Measurements from ENCODE around the gene FXYD2.

FXYD2 gene

DNA sequence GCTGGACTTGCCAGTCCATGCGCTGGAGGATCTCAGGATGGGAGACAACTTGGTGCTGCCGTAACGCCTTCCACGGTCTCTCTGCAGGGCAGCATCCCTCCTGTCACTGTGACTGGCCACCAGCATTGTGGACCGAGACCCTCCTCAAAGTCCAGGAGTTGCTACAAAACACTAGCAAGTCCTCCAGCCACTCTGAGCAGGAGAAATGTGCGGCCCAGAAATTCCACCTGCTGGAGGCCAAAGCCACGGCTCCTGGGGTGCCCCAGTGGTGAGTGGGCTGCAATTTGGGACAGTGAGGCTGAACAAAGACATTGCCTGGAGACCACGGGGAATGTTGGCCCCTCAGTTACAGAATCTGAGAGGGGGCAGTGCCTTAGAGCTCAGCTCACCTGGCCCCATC lies 20.6 kb downstream of the FXYD2 start:
- TF ChIP-seq, protein P1, sequence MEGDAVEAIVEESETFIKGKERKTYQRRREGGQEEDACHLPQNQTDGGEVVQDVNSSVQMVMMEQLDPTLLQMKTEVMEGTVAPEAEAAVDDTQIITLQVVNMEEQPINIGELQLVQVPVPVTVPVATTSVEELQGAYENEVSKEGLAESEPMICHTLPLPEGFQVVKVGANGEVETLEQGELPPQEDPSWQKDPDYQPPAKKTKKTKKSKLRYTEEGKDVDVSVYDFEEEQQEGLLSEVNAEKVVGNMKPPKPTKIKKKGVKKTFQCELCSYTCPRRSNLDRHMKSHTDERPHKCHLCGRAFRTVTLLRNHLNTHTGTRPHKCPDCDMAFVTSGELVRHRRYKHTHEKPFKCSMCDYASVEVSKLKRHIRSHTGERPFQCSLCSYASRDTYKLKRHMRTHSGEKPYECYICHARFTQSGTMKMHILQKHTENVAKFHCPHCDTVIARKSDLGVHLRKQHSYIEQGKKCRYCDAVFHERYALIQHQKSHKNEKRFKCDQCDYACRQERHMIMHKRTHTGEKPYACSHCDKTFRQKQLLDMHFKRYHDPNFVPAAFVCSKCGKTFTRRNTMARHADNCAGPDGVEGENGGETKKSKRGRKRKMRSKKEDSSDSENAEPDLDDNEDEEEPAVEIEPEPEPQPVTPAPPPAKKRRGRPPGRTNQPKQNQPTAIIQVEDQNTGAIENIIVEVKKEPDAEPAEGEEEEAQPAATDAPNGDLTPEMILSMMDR (IDR thresholded peaks at IDR 0.05) = no peak
- peaks cover 62% of the 10 kb centered on the region for H3K27me3 ChIP-seq
- no peak overlapping the region for H3K4me3 ChIP-seq (ENCODE audit: low read depth in 1 of 2, low read length in 1 of 2)
- H3K27ac ChIP-seq = no peak overlapping the region
- H3K4me1 ChIP-seq (ENCODE audit: control insufficient read depth in 1 of 2, insufficient read depth in 1 of 2, low read depth in 1 of 2, low read length in 1 of 2) = no peaks in the 10 kb centered on the region
- no peaks in the 10 kb centered on the region for H3K36me3 ChIP-seq
- no peaks in the 10 kb centered on the region for H3K9me3 ChIP-seq

DNA sequence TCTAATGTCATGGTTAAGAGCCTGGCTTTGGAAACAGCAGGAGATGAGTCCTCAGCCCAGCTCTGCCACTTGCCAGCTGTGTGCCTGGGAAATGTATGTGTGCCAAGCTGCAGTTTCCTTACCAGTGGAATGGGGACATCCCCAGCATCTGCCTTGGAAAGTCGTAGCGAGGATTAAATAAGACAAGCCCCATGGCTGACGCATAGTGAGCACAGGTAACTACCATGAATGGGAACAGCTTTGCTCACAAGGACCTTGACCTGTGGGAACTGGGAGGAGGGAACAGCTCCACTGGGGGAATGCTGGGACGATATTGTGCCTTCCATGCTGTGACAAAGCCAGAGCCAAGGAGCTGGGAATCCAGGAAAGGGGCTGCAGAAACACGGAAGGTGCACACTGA lies 24.9 kb downstream of the FXYD2 start:
- H3K4me3 ChIP-seq (ENCODE audit: low read depth in 1 of 2, low read length in 1 of 2) = no peak overlapping the region
- H3K36me3 ChIP-seq = no peaks in the 10 kb centered on the region
- TF ChIP-seq, protein P1 (IDR thresholded peaks at IDR 0.05) = no peak
- no peak overlapping the region for H3K27ac ChIP-seq
- no peaks in the 10 kb centered on the region for H3K9me3 ChIP-seq
- H3K27me3 ChIP-seq = peaks cover 77% of the 10 kb centered on the region
- no peaks in the 10 kb centered on the region for H3K4me1 ChIP-seq (ENCODE audit: control insufficient read depth in 1 of 2, insufficient read depth in 1 of 2, low read depth in 1 of 2, low read length in 1 of 2)

DNA sequence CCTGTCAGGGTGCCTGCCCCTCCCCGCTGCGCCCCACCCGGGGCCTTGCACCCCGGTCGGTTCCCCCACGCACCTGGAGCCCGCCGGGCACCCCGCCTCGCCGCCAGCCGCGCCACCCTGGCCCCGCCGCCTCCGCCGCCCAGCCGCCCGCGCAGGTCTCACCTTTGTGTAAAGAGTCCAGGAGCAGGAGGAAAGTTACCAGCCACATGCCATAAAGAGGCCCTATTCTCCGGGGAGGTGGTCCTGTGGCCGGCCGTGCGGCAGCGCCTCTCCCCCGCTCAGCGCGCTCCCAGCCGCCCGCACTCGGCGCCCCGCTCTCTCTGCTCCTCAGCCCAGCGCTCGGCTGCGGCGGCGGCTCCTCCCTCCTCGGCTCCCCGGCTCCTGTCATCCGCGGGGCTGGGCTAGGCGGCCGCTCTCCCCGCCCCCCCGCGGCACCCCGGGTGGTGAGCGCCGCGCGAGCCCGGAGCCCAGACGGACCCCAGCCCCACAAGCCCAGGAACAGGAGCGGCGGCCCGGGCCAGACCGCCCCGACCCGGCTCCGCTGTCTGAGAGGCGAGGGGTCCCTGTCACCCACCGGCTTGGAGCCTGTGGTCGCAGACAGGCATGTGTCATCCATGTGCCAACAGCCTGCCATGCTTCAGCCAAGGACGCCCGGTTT lies 27.5 kb downstream of the FXYD2 start, which contains the start of gene DSCAML1:
Gene DSCAML1 (minus strand): TSS at position 345 of the 658 bp plus-strand sequence. CDS start 137 bp downstream, at position 208.
- no peak within 1 kb of the TSS for H3K4me3 ChIP-seq (ENCODE audit: low read depth in 1 of 2, low read length in 1 of 2)
- no peaks in the 10 kb centered on the region for H3K36me3 ChIP-seq
- H3K9me3 ChIP-seq = no peaks in the 10 kb centered on the region
- H3K27ac ChIP-seq = no peak within 1 kb of the TSS
- H3K27me3 ChIP-seq = peaks cover 100% of the 10 kb centered on the region
- TF ChIP-seq, protein P1 (IDR thresholded peaks at IDR 0.05) = no peak
- no peaks in the 10 kb centered on the region for H3K4me1 ChIP-seq (ENCODE audit: control insufficient read depth in 1 of 2, insufficient read depth in 1 of 2, low read depth in 1 of 2, low read length in 1 of 2)

DNA sequence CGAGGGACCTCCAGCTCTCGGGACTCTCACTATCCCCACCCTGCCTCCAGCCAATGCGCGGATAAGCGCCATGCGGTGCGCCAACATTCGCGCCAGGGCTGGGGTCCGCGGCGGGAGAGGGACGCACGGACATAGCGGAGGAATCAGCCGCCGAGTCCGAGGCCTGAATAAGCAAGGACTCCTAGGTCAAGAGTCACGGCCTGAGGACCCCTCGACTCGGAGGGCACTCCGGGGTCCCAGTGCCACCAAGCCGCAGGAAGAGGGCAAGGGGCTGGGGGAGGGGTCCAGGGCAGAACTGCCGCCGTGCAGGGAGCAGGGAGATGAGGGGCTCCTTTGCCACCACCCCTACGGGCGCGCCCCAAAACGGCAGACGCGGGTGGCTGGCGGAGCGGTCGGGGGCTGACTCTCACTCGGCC lies 28.1 kb downstream of the FXYD2 start:
- peaks cover 100% of the 10 kb centered on the region for H3K27me3 ChIP-seq
- H3K9me3 ChIP-seq = no peaks in the 10 kb centered on the region
- no peaks in the 10 kb centered on the region for H3K36me3 ChIP-seq
- H3K4me1 ChIP-seq (ENCODE audit: control insufficient read depth in 1 of 2, insufficient read depth in 1 of 2, low read depth in 1 of 2, low read length in 1 of 2) = no peaks in the 10 kb centered on the region
- H3K27ac ChIP-seq = no peak overlapping the region
- no peak overlapping the region for H3K4me3 ChIP-seq (ENCODE audit: low read depth in 1 of 2, low read length in 1 of 2)
- TF ChIP-seq, protein P1 (IDR thresholded peaks at IDR 0.05) = no peak

DNA sequence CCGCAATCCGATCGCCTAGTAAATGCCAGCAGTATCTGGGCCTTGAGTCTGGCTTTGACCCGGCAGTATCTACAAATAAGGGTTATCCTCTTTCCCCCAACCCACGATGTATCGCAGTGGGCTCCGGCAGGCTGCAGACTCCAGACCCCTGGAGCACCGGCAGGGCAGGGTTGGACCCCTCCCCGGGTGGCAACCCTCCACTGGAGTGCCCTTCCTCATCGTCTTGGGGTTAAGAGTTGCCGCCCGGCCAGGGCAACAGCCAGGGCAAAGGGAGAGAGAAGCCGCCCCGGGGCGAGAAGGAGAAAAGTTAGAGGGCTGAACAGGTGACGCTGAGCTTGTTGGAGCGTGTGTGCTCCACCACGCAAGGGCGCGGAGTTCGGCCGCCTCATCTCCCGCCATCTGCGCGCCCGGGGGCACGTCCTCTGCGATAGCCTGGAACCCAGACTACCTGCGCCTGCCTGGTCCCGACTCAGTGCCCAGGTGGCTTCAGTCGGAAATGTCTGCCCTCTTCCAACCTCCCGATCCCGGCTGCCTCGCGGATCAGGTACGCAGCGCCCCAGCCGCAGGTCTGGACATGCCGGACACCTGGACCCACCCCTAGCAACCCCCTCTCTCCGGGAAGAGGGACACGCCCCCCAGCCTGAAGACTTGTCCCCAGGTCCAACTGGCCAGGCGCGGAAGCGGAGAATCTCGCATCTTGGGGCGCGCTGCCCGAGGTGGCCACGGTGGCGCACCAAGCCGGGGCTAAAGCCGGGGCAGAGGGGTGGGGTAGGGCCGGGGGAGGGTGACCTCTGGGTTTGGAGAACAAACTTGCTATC lies 28.7 kb downstream of the FXYD2 start:
- TF ChIP-seq, protein P1 (IDR thresholded peaks at IDR 0.05) = no peak
- H3K9me3 ChIP-seq = no peaks in the 10 kb centered on the region
- H3K27me3 ChIP-seq = peaks cover 100% of the 10 kb centered on the region
- H3K4me3 ChIP-seq (ENCODE audit: low read depth in 1 of 2, low read length in 1 of 2) = no peak overlapping the region
- no peak overlapping the region for H3K27ac ChIP-seq
- no peaks in the 10 kb centered on the region for H3K36me3 ChIP-seq
- H3K4me1 ChIP-seq (ENCODE audit: control insufficient read depth in 1 of 2, insufficient read depth in 1 of 2, low read depth in 1 of 2, low read length in 1 of 2) = no peaks in the 10 kb centered on the region

All from neutrophil (primary cell).